NCI-H2227 (cell line): ENCODE data around the gene FOXP1.
"Not testable (repeated sequence)": the region's sequence is repeated elsewhere in the genome, so short reads cannot be mapped to it uniquely, and the experiment has no call there.

Experiments used
- DNase-seq: peaks from one replicate; lab custom pipeline; 2025; ENCODE audit not compliant: unreplicated experiment; lab: John Stamatoyannopoulos, UW

FOXP1 gene

GRCh38 chr3:71532639-71533395, 50.7 kb downstream of the FOXP1 start:
- no peak for DNase-seq

DNA sequence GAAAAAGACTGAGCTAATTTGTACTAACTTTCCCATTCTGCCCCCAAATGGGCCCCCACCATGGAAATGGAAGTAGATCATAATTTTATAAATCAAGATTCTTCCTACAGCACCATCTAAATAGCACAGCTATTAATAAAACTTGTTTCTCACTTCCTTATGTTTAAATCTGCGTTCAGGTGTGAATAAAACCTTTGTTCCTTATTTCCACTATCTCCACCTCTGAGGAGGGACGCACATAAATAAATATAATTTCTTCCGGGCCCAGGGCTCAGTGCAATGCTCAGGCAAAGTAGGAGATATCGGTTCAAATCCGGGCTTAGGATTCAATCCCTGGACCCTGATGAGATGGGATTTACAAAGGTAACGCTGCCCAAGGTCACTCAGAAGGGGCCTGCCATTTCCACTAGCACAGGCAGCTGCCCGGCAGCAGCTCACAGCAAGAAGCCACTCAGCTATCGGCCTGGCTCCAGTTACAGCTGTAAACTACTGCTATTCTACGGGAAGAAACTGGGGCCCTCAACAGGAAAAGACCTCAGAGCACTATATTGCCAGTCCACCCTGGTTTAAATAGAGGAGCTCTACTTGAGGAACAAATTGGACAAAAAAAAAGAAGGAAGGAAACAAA, 52.5 kb downstream of the FOXP1 start:
- DNase-seq, result no peak

DNA sequence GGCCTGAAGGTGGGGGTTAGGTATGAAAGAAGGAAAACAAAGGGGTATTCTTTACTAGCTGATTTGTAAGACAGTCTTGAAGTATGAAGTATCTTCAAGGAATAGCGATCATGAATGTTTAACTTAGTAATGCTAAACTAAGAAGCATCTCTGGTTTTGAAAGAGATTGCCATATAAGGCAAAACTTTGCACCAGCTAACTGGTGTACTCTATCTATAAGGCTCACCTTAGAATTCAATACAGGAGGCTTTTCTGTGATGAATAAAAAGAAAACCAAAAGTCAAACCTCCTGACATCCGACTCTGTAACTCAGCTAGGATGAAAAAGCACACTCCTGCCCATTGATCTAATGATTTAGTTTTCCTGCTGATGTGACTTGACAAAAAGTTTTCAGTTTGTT, 54.7 kb downstream of the FOXP1 start:
- no peak for DNase-seq

- DNase-seq, result not testable (repeated sequence)
Measured at GRCh38 chr3:71526448-71526847, 57.1 kb downstream of the FOXP1 start.

- DNase-seq, result no peak
Measured at GRCh38 chr3:71525391-71525790, 58.1 kb downstream of the FOXP1 start.

DNA sequence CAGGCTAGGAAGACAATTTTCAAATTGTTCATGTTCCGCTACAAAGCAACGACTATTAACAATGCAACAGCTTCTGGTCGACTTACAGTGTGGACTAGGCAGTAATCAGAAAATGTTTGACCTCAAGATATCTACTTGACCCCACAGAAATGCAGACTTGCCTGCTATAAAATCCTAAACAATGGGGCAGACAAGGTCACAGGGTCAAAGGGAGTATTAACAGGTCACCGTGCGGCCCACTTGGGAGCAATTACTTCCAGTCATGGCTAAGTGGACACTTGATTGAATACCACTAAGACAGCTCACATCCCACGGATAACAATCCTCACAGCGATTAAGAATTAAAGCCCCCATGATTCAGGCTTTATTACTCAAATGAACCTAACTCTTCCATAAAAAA, 58.9 kb downstream of the FOXP1 start:
- DNase-seq, result no peak

DNA sequence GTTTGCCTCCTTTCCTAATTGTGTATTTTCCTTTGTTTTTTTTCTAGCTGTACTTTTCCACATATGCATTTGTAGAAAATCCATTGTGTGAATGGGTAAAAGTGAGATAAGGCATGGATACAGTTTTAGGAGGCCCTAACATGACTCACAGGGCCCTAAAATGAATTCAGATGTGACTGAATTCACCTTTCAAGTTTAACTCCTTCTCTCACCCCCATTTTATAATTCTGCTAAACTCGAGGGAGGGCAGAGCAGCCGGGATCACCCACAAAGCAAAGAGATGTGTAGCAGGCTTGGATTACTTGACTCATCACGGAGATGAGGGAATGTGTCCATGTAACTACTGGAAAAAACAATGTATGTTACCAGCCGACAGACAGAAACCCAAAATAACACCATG, 59.9 kb downstream of the FOXP1 start:
- no peak for DNase-seq

DNA sequence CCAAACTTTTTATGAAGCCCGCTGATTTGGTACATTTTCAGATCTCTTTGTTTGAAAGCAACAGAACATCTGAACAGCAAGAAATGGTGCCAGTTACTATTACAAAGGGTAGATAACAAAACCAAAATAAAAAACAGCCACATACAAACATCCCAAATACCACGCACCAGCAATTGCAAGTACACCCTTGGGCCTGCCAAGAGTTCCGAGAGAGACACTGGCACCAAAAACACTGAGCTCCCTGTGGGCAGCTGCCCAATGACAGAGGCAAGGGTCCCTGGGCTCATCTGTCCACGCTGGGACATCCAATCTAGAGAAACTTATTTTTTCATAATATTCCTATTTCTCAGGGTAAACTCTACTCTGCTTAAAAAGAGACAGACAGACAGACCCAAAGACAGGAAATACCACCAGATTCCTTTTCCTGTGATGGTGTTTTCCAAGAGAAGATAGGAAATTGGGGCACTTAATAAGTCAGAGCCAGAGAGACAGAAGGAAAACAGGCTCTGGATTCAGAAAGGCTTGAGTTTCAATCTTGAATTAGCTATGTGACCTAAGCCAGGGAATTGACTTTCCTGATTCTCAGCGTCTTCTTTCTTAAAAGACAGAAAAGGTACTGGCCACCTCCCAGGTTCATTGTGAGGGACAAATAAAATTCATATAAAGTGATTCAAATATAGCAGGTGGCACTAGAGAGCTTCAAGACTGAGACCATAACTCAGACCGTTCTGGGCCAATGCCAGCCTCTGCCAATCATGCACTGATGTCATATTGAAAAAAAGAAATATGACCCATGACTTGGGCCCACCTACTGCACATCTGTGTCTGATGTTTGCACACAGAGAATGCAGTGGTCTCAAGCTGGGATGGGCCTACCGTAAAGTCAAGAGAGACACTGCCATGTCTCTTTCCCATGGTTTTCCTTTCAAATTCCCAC, 61.3 kb downstream of the FOXP1 start:
- no peak for DNase-seq

GRCh38 chr3:71521021-71521352, 62.5 kb downstream of the FOXP1 start:
- DNase-seq, result no peak

GRCh38 chr3:71520161-71521020, 63.1 kb downstream of the FOXP1 start:
- DNase-seq, result no peak

GRCh38 chr3:71518089-71518488, 65.4 kb downstream of the FOXP1 start:
- DNase-seq, result no peak

GRCh38 chr3:71517271-71517791, 66.2 kb downstream of the FOXP1 start:
- DNase-seq, result no peak

- DNase-seq, result no peak
Measured at GRCh38 chr3:71515636-71516365, 67.7 kb downstream of the FOXP1 start.

DNA sequence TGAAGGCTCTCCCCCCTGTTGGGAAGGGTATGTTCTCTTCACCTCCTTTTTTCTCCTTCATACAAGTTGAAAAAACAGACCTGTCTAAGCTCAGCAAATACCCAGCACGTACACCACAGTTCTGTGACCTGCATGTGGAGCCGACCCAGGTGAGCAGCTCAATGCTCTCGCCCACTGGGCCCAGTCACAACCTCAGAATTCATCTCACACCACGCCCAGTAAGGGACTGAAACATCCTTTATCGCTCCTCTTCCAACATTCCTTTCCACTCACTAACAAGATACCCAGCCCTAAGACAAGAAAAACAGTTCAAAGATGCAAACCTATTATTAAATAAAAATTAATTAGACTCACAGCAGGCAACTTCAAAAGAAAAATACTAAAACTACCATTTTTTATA, 68.9 kb downstream of the FOXP1 start:
- no peak for DNase-seq

GRCh38 chr3:71513515-71513914, 70.0 kb downstream of the FOXP1 start:
- DNase-seq, result no peak

DNA sequence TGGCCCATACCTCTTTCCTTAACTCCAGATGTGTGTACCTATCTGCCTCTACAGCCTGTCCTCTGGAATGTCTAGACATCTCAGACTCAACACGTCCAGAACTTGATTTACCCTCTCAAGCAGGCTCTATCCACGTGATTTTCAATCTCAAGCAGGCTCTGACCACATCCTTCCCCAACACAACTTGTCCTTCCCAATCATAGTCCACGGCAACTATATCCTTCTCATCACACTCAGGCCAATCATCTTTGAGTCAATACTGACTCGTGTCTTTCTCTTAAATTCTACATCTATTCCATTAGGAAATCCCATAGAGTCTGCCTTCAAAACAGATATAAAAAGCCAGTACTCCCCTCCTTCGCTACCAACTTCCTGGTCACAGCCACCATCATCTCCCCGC, 70.4 kb downstream of the FOXP1 start:
- no peak for DNase-seq

DNA sequence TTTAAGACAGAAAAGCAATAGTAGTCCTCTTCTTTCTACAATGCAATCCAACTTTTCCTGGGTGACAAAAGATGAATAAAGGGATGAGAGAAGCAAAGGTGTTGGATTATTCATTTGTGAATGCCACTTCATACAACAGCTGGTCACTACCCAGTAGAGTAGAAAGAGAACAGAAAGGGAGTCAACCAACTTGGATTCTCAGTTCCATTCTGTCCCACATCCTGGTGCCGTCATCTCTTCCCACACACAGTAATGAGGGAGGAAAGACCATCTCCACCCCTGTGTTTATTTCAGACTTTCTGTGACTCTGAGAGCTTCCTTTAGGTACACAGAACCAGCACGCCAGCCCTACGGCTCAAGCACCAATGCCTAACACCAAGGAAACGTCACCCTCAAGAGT, 71.0 kb downstream of the FOXP1 start:
- DNase-seq, result no peak

DNA sequence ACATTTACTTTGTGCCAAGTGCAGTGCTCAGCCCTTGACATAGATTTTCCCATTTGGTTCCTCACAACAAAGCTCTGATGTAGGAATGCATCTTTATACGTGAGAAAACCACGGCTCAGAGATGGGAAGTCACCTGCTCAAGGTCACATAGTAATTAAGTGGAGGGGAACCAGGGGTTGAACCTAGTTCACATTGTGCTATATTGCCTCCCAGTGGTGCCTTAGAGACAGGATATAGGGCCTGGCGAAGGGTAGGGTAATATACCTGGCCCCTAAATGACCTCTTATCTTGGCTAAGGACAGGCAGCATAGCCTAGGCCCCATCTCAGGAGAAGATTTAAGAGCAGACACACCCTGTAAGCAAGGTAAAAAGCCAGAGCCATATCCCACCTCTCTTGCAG, 71.5 kb downstream of the FOXP1 start:
- DNase-seq, result no peak

DNA sequence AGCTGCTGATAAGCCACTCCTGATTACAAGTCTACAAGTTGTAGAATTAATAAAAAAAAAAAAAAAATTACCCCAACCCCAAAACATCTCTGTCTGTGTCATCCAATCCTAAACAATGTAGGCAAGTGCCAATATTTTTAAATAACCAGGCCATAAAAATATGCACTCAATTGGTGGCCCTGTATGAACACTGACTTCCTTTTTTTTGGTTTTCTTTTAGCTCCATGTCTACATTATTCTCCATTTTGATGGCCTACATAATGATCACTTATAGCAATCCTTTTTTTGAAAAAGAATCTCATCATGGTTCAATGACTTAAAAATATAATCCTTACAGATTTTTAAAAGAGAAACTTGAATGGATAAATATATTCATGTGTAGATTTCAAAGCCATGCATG, 72.1 kb downstream of the FOXP1 start:
- no peak for DNase-seq

- DNase-seq, result no peak
Measured at GRCh38 chr3:71511037-71511436, 72.5 kb downstream of the FOXP1 start.
